HepG2 (cell line): ENCODE measurements around the gene MAN1A1. TPM values are rescaled to one million over a fixed set of nuclear protein-coding genes. Genes with fewer than 3 reads are reported as not detected.

Experiments used
- CREB1 ChIP-seq, 2 experiments: fragments of 450-650 bp in 1 of 2; IDR thresholded peaks; 2 replicates each; pipeline ENCODE4 v1.6.1; 2016 to 2017; ENCODE audit warnings: control low read depth in 1 of 2, mild to moderate bottlenecking in 1 of 2, missing compliant biosample characterization in 1 of 2, missing genetic modification characterization in 1 of 2
- CREM ChIP-seq, 2 experiments: sonication (generic) in 1 of 2; formaldehyde crosslinking in 1 of 2; IDR thresholded peaks; 2 replicates each; pipeline versions ENCODE4 v1.4.0 to v1.6.1; 2016 to 2020; ENCODE audit warnings: antibody characterized with exemption in 1 of 2, mild to moderate bottlenecking in 1 of 2, missing genetic modification reagents in 1 of 2
- EP300 ChIP-seq, 3 experiments: sonication (generic) in 1 of 3; formaldehyde crosslinking in 1 of 3; IDR thresholded peaks; 2 replicates each; pipeline versions ENCODE4 v1.5.1 to v1.6.1; 2011 to 2020; ENCODE audit warnings: low read depth in 2 of 3, low read length in 2 of 3, borderline replicate concordance in 1 of 3, improper control_type of control experiment in 1 of 3, mild to moderate bottlenecking in 1 of 3, missing genetic modification reagents in 1 of 3, moderate library complexity in 1 of 3
- IRF2 ChIP-seq: IDR thresholded peaks from 2 replicates; pipeline ENCODE4 v1.6.1; 2018; ENCODE audit warnings: missing genetic modification reagents, missing compliant biosample characterization
- MED8 ChIP-seq: sonication (generic); formaldehyde crosslinking; IDR thresholded peaks from 2 replicates; pipeline ENCODE4 v1.8.1; 2023; ENCODE audit warnings: mild to moderate bottlenecking, missing genetic modification reagents; ENCODE audit not compliant: insufficient replicate concordance
- MIXL1 ChIP-seq: IDR thresholded peaks from 2 replicates; pipeline ENCODE4 v1.6.1; 2016
- NFIC ChIP-seq: IDR thresholded peaks from 2 replicates; pipeline ENCODE4 v1.6.1; 2012; ENCODE audit warnings: mild to moderate bottlenecking, low read length, inconsistent platforms
- NKX3-1 ChIP-seq: sonication (generic); formaldehyde crosslinking; IDR thresholded peaks from 2 replicates; pipeline ENCODE4 v1.5.0; 2020; ENCODE audit warnings: missing genetic modification reagents
- RXRB ChIP-seq: IDR thresholded peaks from 2 replicates; pipeline ENCODE4 v1.6.1; 2016; ENCODE audit warnings: borderline replicate concordance, missing genetic modification reagents, missing compliant biosample characterization
- THAP11 ChIP-seq: IDR thresholded peaks from 2 replicates; pipeline ENCODE4 v1.6.1; 2016; ENCODE audit warnings: missing biosample characterization, missing genetic modification reagents
- THRA ChIP-seq: sonication (generic); formaldehyde crosslinking; IDR thresholded peaks from 2 replicates; pipeline ENCODE4 v1.4.0; 2020; ENCODE audit warnings: missing genetic modification reagents, borderline replicate concordance
- ZFP1 ChIP-seq: IDR thresholded peaks from 2 replicates; pipeline ENCODE4 v1.6.1; 2016
- ZNF430 ChIP-seq: sonication (generic); formaldehyde crosslinking; IDR thresholded peaks from 2 replicates; pipeline ENCODE4 v1.9.0; 2021; ENCODE audit warnings: mild to moderate bottlenecking, missing genetic modification reagents
- ZNF557 ChIP-seq: sonication (generic); formaldehyde crosslinking; IDR thresholded peaks from 2 replicates; pipeline ENCODE4 v1.4.0; 2020; ENCODE audit warnings: missing genetic modification reagents
- ZNF644 ChIP-seq: IDR thresholded peaks from 2 replicates; pipeline ENCODE4 v1.6.1; 2016; ENCODE audit warnings: low read depth
- ZNF709 ChIP-seq: sonication (generic); formaldehyde crosslinking; IDR thresholded peaks from 2 replicates; pipeline ENCODE4 v1.5.0; 2020; ENCODE audit warnings: mild to moderate bottlenecking, missing genetic modification reagents
- polyA plus RNA-seq, 8 experiments: library from polyadenylated mRNA; depleted of rRNA in 3 of 8; stranded (reverse) in 7 of 8; unstranded in 1 of 8; fragments of >200 nt; fragmentation: Illumina TruSeq in 4 of 8; extraction: Trizol in 4 of 8; gene quantifications; 2 replicates each; pipeline versions ENCODE4 v1.2.1 to v1.2.3, GENCODE V29; 2011 to 2016; ENCODE audit warnings: low read depth in 4 of 8, missing spikeins in 1 of 8, mixed read lengths in 1 of 8; ENCODE audit not compliant: insufficient read depth in 1 of 8
- total RNA-seq, 5 experiments: library from RNA; depleted of rRNA; stranded (reverse); fragments of >200 nt; fragmentation: Illumina TruSeq; extraction: Trizol; gene quantifications; 2 replicates each; pipeline ENCODE4 v1.2.3, GENCODE V29; 2016; ENCODE audit warnings: low read depth in 1 of 5
- TF ChIP-seq, protein P1 (sequence below): IDR thresholded peaks from 2 replicates; pipeline ENCODE4 v1.4.0; 2020; ENCODE audit warnings: mild to moderate bottlenecking, missing genetic modification reagents
- TF ChIP-seq, protein P2 (sequence below): sonication (generic); formaldehyde crosslinking; IDR thresholded peaks from 2 replicates; pipeline ENCODE4 v1.4.0; 2020; ENCODE audit warnings: mild to moderate bottlenecking, missing genetic modification reagents
- TF ChIP-seq, protein P3 (sequence below): sonication (generic); formaldehyde crosslinking; IDR thresholded peaks from 2 replicates; pipeline ENCODE4 v1.4.0; 2020; ENCODE audit warnings: mild to moderate bottlenecking, missing genetic modification reagents

Gene MAN1A1
- total and polyA plus RNA-seq, 2 of the 13 experiments (the other 11 are each of a cell fraction or from before 2014, with no cell fraction given) = 156 to 236 TPM

DNA sequence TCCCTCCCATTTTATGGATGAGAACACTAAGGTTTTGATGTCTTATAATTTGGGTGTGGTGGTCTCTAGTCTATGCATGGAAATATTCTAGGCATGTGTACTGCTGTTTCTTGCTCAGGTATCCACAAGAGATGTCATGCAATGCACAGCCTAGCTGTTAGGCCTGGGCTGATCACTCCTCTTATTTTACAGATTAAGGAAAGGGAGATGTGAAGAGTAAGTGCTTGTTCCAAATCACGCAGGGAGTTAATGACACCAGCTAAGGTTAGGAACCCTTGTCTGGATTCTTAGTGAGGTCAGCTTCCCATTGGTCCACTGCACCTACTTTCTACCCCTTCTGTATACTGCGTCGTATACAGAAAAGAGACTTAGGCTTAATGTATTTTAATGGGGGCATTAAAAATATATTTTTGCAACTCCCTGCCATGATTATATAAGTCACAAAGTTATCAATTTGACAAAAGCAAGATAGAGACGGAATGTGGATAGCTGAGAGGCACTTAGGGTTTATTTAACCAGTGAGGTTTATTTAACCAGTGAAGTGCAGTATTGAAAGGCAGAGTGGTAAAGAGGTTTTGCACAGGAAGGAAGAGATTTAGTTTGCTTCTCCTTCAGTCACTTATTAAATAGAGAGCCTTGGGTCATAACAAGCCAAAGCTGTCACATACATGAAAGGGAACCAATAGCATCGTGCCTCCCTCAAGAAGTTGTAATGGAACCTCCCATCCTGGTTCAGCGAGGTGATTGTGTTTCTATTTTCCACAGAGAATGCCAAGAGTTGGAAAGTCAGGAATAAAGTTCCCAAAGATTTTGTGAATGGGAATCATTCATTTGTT, 176.1 kb downstream of the MAN1A1 start (continued):
- TF ChIP-seq MIXL1 (CRISPR knock-in tag) = peak; percentile 87
- TF ChIP-seq THRA (CRISPR knock-in tag) = peak; percentile 22; the same call in 1 of the 2 replicates
- TF ChIP-seq ZNF709 (CRISPR knock-in tag) = no peak
- peak; percentile 32; the same call in 1 of the 2 replicates for TF ChIP-seq NKX3-1
- peak in 1 of 2 experiments; percentile 88; a peak in 2 of 4 replicates for TF ChIP-seq EP300 (IDR thresholded peaks at IDR 0.05; ENCODE audit: low read depth in 2 of 2, low read length in 2 of 2)
- TF ChIP-seq EP300 (CRISPR knock-in tag; IDR thresholded peaks at IDR 0.05; ENCODE audit: borderline replicate concordance) = peak; percentile 85
- TF ChIP-seq MED8 (CRISPR knock-in tag) = peak; percentile 79
- TF ChIP-seq, protein P1, sequence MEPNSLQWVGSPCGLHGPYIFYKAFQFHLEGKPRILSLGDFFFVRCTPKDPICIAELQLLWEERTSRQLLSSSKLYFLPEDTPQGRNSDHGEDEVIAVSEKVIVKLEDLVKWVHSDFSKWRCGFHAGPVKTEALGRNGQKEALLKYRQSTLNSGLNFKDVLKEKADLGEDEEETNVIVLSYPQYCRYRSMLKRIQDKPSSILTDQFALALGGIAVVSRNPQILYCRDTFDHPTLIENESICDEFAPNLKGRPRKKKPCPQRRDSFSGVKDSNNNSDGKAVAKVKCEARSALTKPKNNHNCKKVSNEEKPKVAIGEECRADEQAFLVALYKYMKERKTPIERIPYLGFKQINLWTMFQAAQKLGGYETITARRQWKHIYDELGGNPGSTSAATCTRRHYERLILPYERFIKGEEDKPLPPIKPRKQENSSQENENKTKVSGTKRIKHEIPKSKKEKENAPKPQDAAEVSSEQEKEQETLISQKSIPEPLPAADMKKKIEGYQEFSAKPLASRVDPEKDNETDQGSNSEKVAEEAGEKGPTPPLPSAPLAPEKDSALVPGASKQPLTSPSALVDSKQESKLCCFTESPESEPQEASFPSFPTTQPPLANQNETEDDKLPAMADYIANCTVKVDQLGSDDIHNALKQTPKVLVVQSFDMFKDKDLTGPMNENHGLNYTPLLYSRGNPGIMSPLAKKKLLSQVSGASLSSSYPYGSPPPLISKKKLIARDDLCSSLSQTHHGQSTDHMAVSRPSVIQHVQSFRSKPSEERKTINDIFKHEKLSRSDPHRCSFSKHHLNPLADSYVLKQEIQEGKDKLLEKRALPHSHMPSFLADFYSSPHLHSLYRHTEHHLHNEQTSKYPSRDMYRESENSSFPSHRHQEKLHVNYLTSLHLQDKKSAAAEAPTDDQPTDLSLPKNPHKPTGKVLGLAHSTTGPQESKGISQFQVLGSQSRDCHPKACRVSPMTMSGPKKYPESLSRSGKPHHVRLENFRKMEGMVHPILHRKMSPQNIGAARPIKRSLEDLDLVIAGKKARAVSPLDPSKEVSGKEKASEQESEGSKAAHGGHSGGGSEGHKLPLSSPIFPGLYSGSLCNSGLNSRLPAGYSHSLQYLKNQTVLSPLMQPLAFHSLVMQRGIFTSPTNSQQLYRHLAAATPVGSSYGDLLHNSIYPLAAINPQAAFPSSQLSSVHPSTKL (CRISPR knock-in tag) = peak; percentile 78
- peak; percentile 44; the same call in 1 of the 2 replicates for TF ChIP-seq IRF2 (CRISPR knock-in tag)
- TF ChIP-seq CREB1 (IDR thresholded peaks at IDR 0.05) = no peak
- TF ChIP-seq CREB1 (CRISPR knock-in tag; IDR thresholded peaks at IDR 0.05) = peak; percentile 65
- TF ChIP-seq CREM (IDR thresholded peaks at IDR 0.05) = peak; percentile 77
- no peak for TF ChIP-seq CREM (CRISPR knock-in tag; IDR thresholded peaks at IDR 0.05)
- TF ChIP-seq, protein P2, sequence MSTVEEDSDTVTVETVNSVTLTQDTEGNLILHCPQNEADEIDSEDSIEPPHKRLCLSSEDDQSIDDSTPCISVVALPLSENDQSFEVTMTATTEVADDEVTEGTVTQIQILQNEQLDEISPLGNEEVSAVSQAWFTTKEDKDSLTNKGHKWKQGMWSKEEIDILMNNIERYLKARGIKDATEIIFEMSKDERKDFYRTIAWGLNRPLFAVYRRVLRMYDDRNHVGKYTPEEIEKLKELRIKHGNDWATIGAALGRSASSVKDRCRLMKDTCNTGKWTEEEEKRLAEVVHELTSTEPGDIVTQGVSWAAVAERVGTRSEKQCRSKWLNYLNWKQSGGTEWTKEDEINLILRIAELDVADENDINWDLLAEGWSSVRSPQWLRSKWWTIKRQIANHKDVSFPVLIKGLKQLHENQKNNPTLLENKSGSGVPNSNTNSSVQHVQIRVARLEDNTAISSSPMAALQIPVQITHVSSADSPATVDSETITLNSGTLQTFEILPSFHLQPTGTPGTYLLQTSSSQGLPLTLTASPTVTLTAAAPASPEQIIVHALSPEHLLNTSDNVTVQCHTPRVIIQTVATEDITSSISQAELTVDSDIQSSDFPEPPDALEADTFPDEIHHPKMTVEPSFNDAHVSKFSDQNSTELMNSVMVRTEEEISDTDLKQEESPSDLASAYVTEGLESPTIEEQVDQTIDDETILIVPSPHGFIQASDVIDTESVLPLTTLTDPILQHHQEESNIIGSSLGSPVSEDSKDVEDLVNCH (CRISPR knock-in tag) = no peak
- 0 out of 2 replicates have a peak, but pooled peaks have one; percentile 48 for TF ChIP-seq ZNF430 (CRISPR knock-in tag)
- peak; percentile 29; the same call in 1 of the 2 replicates for TF ChIP-seq THAP11 (CRISPR knock-in tag)
- TF ChIP-seq ZNF557 (CRISPR knock-in tag) = peak; percentile 87; the same call in 1 of the 2 replicates
- peak; percentile 40; the same call in 1 of the 2 replicates for TF ChIP-seq ZFP1 (CRISPR knock-in tag)
- peak; percentile 67 for TF ChIP-seq ZNF644 (CRISPR knock-in tag)
- TF ChIP-seq, protein P3, sequence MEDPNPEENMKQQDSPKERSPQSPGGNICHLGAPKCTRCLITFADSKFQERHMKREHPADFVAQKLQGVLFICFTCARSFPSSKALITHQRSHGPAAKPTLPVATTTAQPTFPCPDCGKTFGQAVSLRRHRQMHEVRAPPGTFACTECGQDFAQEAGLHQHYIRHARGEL = no peak
- peak; percentile 88 for TF ChIP-seq NFIC
- peak; percentile 69 for TF ChIP-seq RXRB (CRISPR knock-in tag)
